ENCODE measurements around the gene TIMM10. TPM values are rescaled to one million over a fixed set of nuclear protein-coding genes. Genes with fewer than 3 reads are reported as not detected.

The TIMM10 gene
- total and polyA plus RNA-seq, 2 donors (not counting 1 experiment from before 2014, with no cell fraction given): 32.2 to 57.6 TPM

DNA sequence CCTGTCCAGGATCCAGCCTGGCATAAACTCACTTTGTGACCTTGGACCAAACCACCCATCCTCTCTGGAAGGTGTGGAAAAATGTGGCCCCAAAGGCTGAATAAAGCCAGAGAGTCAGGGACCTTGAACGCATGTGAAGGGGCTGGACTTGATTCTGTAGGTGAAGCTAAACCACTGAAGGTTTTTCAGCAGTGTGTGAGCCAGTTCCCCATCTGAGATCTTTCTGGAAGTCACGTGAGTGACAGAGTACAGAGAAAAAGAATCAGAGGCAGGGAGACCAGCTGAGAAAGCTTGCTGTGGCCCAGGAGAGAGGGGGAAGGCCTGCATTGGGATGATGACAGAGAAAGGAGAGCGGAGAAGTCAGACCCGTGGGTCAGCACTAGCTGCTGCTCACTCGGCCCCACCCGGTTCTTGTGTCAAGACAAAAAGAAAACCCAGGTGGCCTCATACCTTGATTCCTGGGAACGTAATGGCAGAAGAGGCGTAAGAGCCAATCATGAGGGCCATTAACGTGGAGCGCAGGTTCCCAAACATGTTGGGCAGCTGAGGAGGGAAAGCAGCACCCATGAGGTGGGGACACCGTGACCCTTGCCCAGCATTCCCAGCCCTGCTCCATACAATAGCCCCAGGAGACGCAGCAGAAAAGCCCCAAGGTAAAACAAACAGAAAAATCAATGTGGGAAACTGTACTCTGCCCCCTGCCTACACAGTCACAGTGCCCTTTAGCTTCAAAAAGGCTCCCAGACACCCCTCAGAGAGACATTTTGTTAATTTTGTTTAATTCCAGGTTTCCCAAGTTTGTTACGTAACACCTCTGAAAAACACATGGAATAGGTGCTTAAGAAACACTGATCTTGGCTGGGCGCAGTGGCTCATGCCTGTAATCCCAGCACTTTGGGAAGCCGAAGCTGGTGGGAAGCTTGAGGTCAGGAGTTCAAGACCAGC is 33.0 kb downstream of the TIMM10 start:
- no peaks in the 10 kb centered on the region for H3K79me2 ChIP-seq (ENCODE audit: control insufficient read depth, insufficient read depth, low read length)
- DNase-seq (ENCODE audit: low read depth in 2 of 2): no peak
- no peaks in the 10 kb centered on the region for H4K20me1 ChIP-seq (ENCODE audit: control insufficient read depth, extremely low read depth, insufficient read depth, low read length)
- peaks cover 4% of the 10 kb centered on the region for H3K36me3 ChIP-seq (ENCODE audit: control insufficient read depth, insufficient read depth, low read length)
- H3K4me2 ChIP-seq (ENCODE audit: extremely low read depth, insufficient read depth, low read length): no peak overlapping the region
- TF ChIP-seq, protein P1, sequence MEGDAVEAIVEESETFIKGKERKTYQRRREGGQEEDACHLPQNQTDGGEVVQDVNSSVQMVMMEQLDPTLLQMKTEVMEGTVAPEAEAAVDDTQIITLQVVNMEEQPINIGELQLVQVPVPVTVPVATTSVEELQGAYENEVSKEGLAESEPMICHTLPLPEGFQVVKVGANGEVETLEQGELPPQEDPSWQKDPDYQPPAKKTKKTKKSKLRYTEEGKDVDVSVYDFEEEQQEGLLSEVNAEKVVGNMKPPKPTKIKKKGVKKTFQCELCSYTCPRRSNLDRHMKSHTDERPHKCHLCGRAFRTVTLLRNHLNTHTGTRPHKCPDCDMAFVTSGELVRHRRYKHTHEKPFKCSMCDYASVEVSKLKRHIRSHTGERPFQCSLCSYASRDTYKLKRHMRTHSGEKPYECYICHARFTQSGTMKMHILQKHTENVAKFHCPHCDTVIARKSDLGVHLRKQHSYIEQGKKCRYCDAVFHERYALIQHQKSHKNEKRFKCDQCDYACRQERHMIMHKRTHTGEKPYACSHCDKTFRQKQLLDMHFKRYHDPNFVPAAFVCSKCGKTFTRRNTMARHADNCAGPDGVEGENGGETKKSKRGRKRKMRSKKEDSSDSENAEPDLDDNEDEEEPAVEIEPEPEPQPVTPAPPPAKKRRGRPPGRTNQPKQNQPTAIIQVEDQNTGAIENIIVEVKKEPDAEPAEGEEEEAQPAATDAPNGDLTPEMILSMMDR (conservative IDR thresholded peaks at IDR 0.05 in 1 of 2, IDR thresholded peaks at IDR 0.05 in 1 of 2; ENCODE audit: low read depth in 1 of 2, low read length in 2 of 2): no peak
- no peak for TF ChIP-seq EZH2 (IDR thresholded peaks at IDR 0.05; ENCODE audit: low read length, missing control alignments)
- H2AFZ ChIP-seq (ENCODE audit: low read length): no peak overlapping the region
- H3K9me3 ChIP-seq (ENCODE audit: control insufficient read depth, insufficient read depth, low read depth, low read length): no peaks in the 10 kb centered on the region
- H3K4me1 ChIP-seq (ENCODE audit: control insufficient read depth, extremely low read depth, insufficient read depth, low read length): peaks cover 7% of the 10 kb centered on the region
- H3K9ac ChIP-seq (ENCODE audit: insufficient read depth, low read length): no peak overlapping the region
- H3K4me3 ChIP-seq (replicated peaks in 1 of 4; ENCODE audit: control extremely low read depth in 1 of 4, insufficient read depth in 1 of 4, low read depth in 3 of 4, low read length in 4 of 4): no peak overlapping the region
- H3K27ac ChIP-seq (ENCODE audit: insufficient read depth, low read length): no peak overlapping the region
- H3K27me3 ChIP-seq (ENCODE audit: control insufficient read depth, insufficient read depth, low read length): no peaks in the 10 kb centered on the region

GRCh38 chr11:57496109-57496820 is 34.3 kb downstream of the TIMM10 start:
- no peak overlapping the region for H2AFZ ChIP-seq (ENCODE audit: low read length)
- H3K9me3 ChIP-seq (ENCODE audit: control insufficient read depth, insufficient read depth, low read depth, low read length): no peaks in the 10 kb centered on the region
- no peaks in the 10 kb centered on the region for H3K79me2 ChIP-seq (ENCODE audit: control insufficient read depth, insufficient read depth, low read length)
- H3K9ac ChIP-seq (ENCODE audit: insufficient read depth, low read length): no peak overlapping the region
- peaks cover 7% of the 10 kb centered on the region for H3K4me1 ChIP-seq (ENCODE audit: control insufficient read depth, extremely low read depth, insufficient read depth, low read length)
- TF ChIP-seq, protein P1 (conservative IDR thresholded peaks at IDR 0.05 in 1 of 2, IDR thresholded peaks at IDR 0.05 in 1 of 2; ENCODE audit: low read depth in 1 of 2, low read length in 2 of 2): no peak
- no peak for TF ChIP-seq EZH2 (IDR thresholded peaks at IDR 0.05; ENCODE audit: low read length, missing control alignments)
- H3K36me3 ChIP-seq (ENCODE audit: control insufficient read depth, insufficient read depth, low read length): peaks cover 4% of the 10 kb centered on the region
- no peak overlapping the region for H3K4me2 ChIP-seq (ENCODE audit: extremely low read depth, insufficient read depth, low read length)
- DNase-seq (ENCODE audit: low read depth in 2 of 2): no peak
- no peak overlapping the region for H3K4me3 ChIP-seq (replicated peaks in 1 of 4; ENCODE audit: control extremely low read depth in 1 of 4, insufficient read depth in 1 of 4, low read depth in 3 of 4, low read length in 4 of 4)
- no peaks in the 10 kb centered on the region for H3K27me3 ChIP-seq (ENCODE audit: control insufficient read depth, insufficient read depth, low read length)
- no peak overlapping the region for H3K27ac ChIP-seq (ENCODE audit: insufficient read depth, low read length)
- H4K20me1 ChIP-seq (ENCODE audit: control insufficient read depth, extremely low read depth, insufficient read depth, low read length): no peaks in the 10 kb centered on the region

Measured in fibroblast of lung (primary cell).